ENCODE data around the gene STRA6.
"Not testable (repeated sequence)": the region's sequence is repeated elsewhere in the genome, so short reads cannot be mapped to it uniquely, and the experiment has no call there.

The STRA6 gene

DNA sequence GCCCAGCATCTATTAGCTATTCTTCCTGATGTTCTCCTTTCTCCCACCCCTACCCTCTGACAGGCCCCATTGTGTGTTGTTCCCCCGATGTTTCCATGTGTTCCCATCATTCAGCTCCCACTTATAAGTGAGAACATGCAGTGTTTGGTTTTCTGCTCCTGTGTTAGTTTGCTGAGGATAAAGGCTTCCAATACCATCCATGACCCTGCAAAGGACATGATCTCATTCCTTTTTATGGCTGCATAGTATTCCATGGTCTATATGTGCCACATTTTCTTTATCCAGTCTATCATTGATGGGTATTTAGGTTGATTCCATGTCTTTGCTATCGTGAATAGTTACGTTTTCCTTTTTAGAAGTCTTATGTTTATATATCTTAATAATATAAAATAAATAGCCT is 42.2 kb downstream of the STRA6 start:
- not testable (repeated sequence) for DNase-seq (ENCODE audit: low spot score)

- no peak for DNase-seq (ENCODE audit: low spot score)
These were observed 42.8 kb downstream of the STRA6 start for GRCh38 chr15:74159773-74160172.

GRCh38 chr15:74158855-74159650 is 43.5 kb downstream of the STRA6 start:
- no peak for DNase-seq (ENCODE audit: low spot score)

- no peak for DNase-seq (ENCODE audit: low spot score)
These were observed 44.4 kb downstream of the STRA6 start for GRCh38 chr15:74157868-74158827.

GRCh38 chr15:74156678-74157411 is 45.7 kb downstream of the STRA6 start:
- DNase-seq (ENCODE audit: low spot score): peak; percentile 60

- DNase-seq (ENCODE audit: low spot score): no peak
These were observed 46.7 kb downstream of the STRA6 start for GRCh38 chr15:74155766-74156417.

DNA sequence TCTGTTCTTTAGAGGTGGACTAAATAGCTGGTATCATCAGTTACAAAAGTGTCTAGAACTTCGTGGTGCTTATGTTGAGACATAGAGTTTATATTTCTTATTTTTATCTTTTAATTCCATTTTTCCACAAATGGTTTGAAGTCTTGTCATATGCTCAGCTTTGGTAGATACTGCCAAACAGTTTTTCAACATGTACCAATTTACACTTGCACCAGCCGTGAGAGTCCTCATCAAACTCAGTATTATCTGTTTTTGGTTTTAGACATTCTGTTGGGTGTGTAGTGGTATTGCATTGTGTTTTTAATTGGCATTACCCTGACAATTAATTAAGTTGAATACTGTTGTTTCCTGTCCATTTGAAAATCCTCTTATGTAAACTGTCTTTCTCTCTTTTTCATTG is 55.5 kb downstream of the STRA6 start:
- no peak for DNase-seq (ENCODE audit: low spot score)

GRCh38 chr15:74146277-74146800 is 56.2 kb downstream of the STRA6 start:
- DNase-seq (ENCODE audit: low spot score): no peak

- DNase-seq (ENCODE audit: low spot score): no peak
These were observed 58.3 kb downstream of the STRA6 start for GRCh38 chr15:74144153-74144775.

DNA sequence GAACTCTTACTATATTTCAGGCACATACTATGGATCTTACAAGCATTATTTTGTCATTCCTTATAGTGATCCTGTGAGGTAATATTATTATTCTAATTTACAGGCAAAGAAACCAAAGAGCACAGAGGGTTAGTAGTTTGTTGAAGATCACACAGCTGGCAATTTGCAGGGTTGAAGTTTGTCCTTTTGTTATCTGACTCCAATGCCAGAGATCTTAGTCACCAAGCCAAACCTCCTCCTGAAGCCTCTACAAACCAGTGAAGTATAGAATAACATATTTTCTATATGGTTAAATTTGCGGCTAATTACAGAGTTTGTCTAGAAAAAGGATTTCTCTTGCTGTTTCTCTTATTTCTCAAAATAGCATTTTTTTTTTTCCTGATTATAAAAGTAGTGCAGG is 61.0 kb downstream of the STRA6 start:
- no peak for DNase-seq (ENCODE audit: low spot score)

- no peak for DNase-seq (ENCODE audit: low spot score)
These were observed 63.9 kb downstream of the STRA6 start for GRCh38 chr15:74138642-74139041.

DNA sequence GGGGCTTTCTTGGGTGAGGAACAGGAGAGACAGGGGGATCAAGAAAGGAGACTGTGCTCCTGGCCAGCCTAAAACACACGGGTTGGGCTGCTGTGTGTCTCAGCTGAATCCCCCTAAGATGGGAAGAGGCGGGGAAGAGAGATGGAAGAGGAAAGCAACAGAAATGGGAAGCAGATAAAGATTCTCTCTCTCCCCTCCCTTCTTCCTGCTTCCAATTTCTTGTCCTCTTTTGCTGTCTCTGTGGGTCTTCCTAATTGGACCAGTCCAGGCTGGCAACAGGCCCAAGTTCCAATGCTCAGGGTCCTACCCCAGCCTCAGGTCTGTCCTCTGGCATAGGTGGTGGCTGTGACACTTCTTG is 65.1 kb downstream of the STRA6 start:
- no peak for DNase-seq (ENCODE audit: low spot score)

- DNase-seq (ENCODE audit: low spot score): no peak
These were observed 65.6 kb downstream of the STRA6 start for GRCh38 chr15:74136814-74137536.

- DNase-seq (ENCODE audit: low spot score): no peak
These were observed 66.1 kb downstream of the STRA6 start for GRCh38 chr15:74136540-74136813.

GRCh38 chr15:74135041-74135565 is 67.5 kb downstream of the STRA6 start:
- DNase-seq (ENCODE audit: low spot score): no peak

- DNase-seq (ENCODE audit: low spot score): peak; percentile 66
These were observed 68.1 kb downstream of the STRA6 start for GRCh38 chr15:74134387-74135027.

GRCh38 chr15:74133694-74134386 is 68.7 kb downstream of the STRA6 start:
- DNase-seq (ENCODE audit: low spot score): no peak

DNA sequence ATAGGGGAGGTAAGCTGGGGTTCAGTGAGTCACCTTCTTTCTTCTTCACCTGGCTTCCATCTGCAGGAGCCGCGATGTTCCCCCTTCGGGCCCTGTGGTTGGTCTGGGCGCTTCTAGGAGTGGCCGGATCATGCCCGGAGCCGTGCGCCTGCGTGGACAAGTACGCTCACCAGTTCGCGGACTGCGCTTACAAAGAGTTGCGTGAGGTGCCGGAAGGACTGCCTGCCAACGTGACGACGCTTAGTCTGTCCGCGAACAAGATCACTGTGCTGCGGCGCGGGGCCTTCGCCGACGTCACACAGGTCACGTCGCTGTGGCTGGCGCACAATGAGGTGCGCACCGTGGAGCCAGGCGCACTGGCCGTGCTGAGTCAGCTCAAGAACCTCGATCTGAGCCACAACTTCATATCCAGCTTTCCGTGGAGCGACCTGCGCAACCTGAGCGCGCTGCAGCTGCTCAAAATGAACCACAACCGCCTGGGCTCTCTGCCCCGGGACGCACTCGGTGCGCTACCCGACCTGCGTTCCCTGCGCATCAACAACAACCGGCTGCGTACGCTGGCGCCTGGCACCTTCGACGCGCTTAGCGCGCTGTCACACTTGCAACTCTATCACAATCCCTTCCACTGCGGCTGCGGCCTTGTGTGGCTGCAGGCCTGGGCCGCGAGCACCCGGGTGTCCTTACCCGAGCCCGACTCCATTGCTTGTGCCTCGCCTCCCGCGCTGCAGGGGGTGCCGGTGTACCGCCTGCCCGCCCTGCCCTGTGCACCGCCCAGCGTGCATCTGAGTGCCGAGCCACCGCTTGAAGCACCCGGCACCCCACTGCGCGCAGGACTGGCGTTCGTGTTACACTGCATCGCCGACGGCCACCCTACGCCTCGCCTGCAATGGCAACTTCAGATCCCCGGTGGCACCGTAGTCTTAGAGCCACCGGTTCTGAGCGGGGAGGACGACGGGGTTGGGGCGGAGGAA is 69.6 kb downstream of the STRA6 start:
- DNase-seq (ENCODE audit: low spot score): no peak
